ENCODE results near the gene ACR.
A peak's percentile ranks its signal among the peaks of the same experiment; 100 is the strongest.

The ACR gene

GRCh38 chr22:50695421-50696250, 42.4 kb upstream of the ACR start:
- DNase-seq (ENCODE audit: low read depth): no peak
- no peak overlapping the region for H3K4me3 ChIP-seq (ENCODE audit: low read depth, low read length)
- no peak for TF ChIP-seq CTCF (conservative IDR thresholded peaks at IDR 0.05; ENCODE audit: low read depth, low read length)

- DNase-seq (ENCODE audit: low read depth): no peak
Measured at GRCh38 chr22:50696251-50696798, 41.7 kb upstream of the ACR start.

GRCh38 chr22:50696799-50697561, 41.0 kb upstream of the ACR start:
- peak; percentile 67 for TF ChIP-seq CTCF (conservative IDR thresholded peaks at IDR 0.05; ENCODE audit: low read depth, low read length)
- peak; percentile 14 for DNase-seq (ENCODE audit: low read depth)
- H3K4me3 ChIP-seq (ENCODE audit: low read depth, low read length): peak overlapping the region; percentile 49

More at GRCh38 chr22:50696251-50696798, 41.7 kb upstream of the ACR start:
- peak overlapping the region; percentile 49 for H3K4me3 ChIP-seq (ENCODE audit: low read depth, low read length)
- no peak for TF ChIP-seq CTCF (conservative IDR thresholded peaks at IDR 0.05; ENCODE audit: low read depth, low read length)

- peak overlapping the region; percentile 49 for H3K4me3 ChIP-seq (ENCODE audit: low read depth, low read length)
- DNase-seq (ENCODE audit: low read depth): no peak
- no peak for TF ChIP-seq CTCF (conservative IDR thresholded peaks at IDR 0.05; ENCODE audit: low read depth, low read length)
Measured at GRCh38 chr22:50697667-50698506, 40.1 kb upstream of the ACR start.

- no peak for DNase-seq (ENCODE audit: low read depth)
- no peak for TF ChIP-seq CTCF (conservative IDR thresholded peaks at IDR 0.05; ENCODE audit: low read depth, low read length)
- H3K4me3 ChIP-seq (ENCODE audit: low read depth, low read length): no peak overlapping the region
Measured at GRCh38 chr22:50698546-50698945, 39.5 kb upstream of the ACR start.

- no peak overlapping the region for H3K4me3 ChIP-seq (ENCODE audit: low read depth, low read length)
- DNase-seq (ENCODE audit: low read depth): no peak
- no peak for TF ChIP-seq CTCF (conservative IDR thresholded peaks at IDR 0.05; ENCODE audit: low read depth, low read length)
Measured at GRCh38 chr22:50699001-50699755, 38.8 kb upstream of the ACR start.

Data from choroid plexus epithelial cell (primary cell).